Esophagus squamous epithelium (tissue), 5 donors: Measurements from ENCODE around the gene TIE1. TPM values are rescaled to one million over a fixed set of nuclear protein-coding genes. Genes with fewer than 3 reads are reported as not detected.

Experiments used
- DNase-seq: peaks from one replicate; lab custom pipeline; 2025; lab: John Stamatoyannopoulos, UW
- H3K27ac ChIP-seq, 4 donors: fragments of 200-600 bp; sonication (generic); one replicate each; pipeline ENCODE4 v1.5.1; 2016 to 2019; ENCODE audit warnings: mild to moderate bottlenecking in 1 of 4
- H3K27me3 ChIP-seq, 4 donors: fragments of 200-600 bp; sonication (generic); 1 replicate in 3 of 4; 2 replicates in 1 of 4; pipeline versions ENCODE4 v1.5.1 to v1.6.0; 2017 to 2021; ENCODE audit warnings: antibody characterized with exemption in 1 of 4
- H3K36me3 ChIP-seq, 3 donors: fragments of 200-600 bp; sonication (generic); one replicate each; pipeline ENCODE4 v1.5.1; 2016 to 2019
- H3K4me1 ChIP-seq, 3 donors: fragments of 200-600 bp; sonication (generic); one replicate each; pipeline ENCODE4 v1.5.1; 2017 to 2019
- H3K4me3 ChIP-seq, 4 donors: fragments of 200-600 bp; sonication (generic); 1 replicate in 3 of 4; 2 replicates in 1 of 4; pipeline ENCODE4 v1.5.1; 2016 to 2019; ENCODE audit warnings: mild to moderate bottlenecking in 2 of 4, moderate library complexity in 1 of 4
- H3K9me3 ChIP-seq, 3 donors: fragments of 200-600 bp; sonication (generic); one replicate each; pipeline ENCODE4 v1.5.1; 2016 to 2019
- CTCF ChIP-seq, 6 experiments: fragments of 450-650 bp in 4 of 6; fragments of 200-600 bp in 2 of 6; sonication (generic) in 2 of 6; IDR thresholded peaks; one replicate each; pipeline ENCODE4 v1.5.1; 2016 to 2019; ENCODE audit warnings: antibody characterized with exemption in 6 of 6, mild to moderate bottlenecking in 4 of 6, moderate library complexity in 4 of 6
- POLR2A ChIP-seq, 4 donors: fragments of 450-650 bp; IDR thresholded peaks; one replicate each; pipeline ENCODE4 v1.6.1; 2017; ENCODE audit warnings: antibody characterized with exemption in 4 of 4, mild to moderate bottlenecking in 4 of 4, moderate library complexity in 3 of 4
- WGBS, 2 donors: methylation state at CpG; one replicate each; pipeline ENCODE4 v1.1.5; 2018; 5-methylcytosine and 5-hydroxymethylcytosine counted together
- intact Hi-C: fragments of 100-400 bp; cut with DNase I; formaldehyde crosslinking; loops from one replicate; pipeline ENCODE4 v1.15.0; 2022
- total RNA-seq, 4 donors: library from RNA; depleted of rRNA; stranded (reverse); fragments of >200 nt; gene quantifications; one replicate each; pipeline ENCODE4 v1.1.0, GENCODE V29; 2016
- donor health status: DM: yes; HTN: yes; CAD: no.

The TIE1 gene
- total RNA-seq, 4 donors from 2014 or later: 3.1 to 16.6 (median 5.9) TPM

DNA sequence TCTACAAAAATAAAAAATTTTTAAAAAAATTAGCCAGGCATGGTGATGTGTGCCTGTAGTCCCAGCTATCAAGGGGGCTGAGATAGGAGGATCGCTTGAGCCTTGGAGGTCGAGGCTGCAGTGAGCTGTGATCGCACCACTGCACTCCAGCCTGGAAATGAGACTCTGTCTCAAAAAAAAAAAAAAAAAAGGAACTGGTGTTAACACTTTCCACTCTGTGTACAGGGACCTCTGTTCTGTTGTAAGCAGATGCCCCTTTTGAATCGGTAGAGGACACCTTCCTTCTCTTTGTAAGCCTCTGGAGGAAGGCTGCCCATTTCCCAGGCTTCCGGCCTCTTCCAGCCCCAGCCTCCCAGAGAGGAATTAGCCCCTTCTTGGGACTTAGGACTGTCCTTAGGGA, 8.1 kb upstream of the TIE1 start:
- 69 to 85% methylated on average over 5 of the region's 5 CpGs for WGBS, 2 donors
- no peak for DNase-seq
- no peaks in the 10 kb centered on the region for H3K36me3 ChIP-seq
- no peaks in the 10 kb centered on the region for H3K27me3 ChIP-seq
- TF ChIP-seq CTCF (IDR thresholded peaks at IDR 0.05): no peak
- TF ChIP-seq POLR2A (IDR thresholded peaks at IDR 0.05): no peak
- H3K4me3 ChIP-seq: no peak overlapping the region
- peaks cover 0 to 39% (median 20%) of the 10 kb centered on the region in 3 donors for H3K4me1 ChIP-seq
- H3K9me3 ChIP-seq: no peaks in the 10 kb centered on the region
- intact Hi-C loops: no loop called here
- H3K27ac ChIP-seq: peak overlapping the region in 3 of 4 donors; percentile 84 to 86 (median 85)

DNA sequence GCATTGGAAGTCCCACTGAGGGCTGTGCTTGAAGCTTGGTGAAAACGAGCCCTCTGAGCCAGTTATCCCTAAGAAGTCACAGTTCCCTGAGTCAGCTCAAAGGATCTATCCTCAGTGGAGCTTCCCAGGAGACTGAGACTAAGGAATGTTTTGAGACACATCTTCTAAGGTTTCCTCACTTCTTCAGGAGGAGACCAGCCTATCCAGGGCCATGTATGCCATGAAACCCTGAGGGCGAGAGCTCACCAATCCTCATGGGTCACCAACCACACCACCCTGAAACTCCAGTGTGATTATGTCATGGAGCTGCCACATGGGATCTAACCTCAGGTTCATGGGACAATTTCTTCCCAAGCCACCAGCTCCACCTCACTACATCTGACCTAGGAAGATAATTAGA, 7.6 kb upstream of the TIE1 start:
- Histone ChIP-seq H3K36me3 (no peaks in the 10 kb centered on the region), H3K9me3 (no peaks in the 10 kb centered on the region), H3K4me1 (peaks cover 0 to 39% (median 20%) of the 10 kb centered on the region in 3 donors), H3K27ac (peak overlapping the region in 3 of 4 donors; percentile 84 to 86 (median 85)), H3K27me3 (no peaks in the 10 kb centered on the region), H3K4me3 (no peak overlapping the region)
- no peak for DNase-seq
- 64 to 75% methylated on average over 1 to 2 of the region's 2 CpGs for WGBS, 2 donors
- TF ChIP-seq POLR2A (IDR thresholded peaks at IDR 0.05): no peak
- no peak for TF ChIP-seq CTCF (IDR thresholded peaks at IDR 0.05)
- intact Hi-C loops: no loop called here

DNA sequence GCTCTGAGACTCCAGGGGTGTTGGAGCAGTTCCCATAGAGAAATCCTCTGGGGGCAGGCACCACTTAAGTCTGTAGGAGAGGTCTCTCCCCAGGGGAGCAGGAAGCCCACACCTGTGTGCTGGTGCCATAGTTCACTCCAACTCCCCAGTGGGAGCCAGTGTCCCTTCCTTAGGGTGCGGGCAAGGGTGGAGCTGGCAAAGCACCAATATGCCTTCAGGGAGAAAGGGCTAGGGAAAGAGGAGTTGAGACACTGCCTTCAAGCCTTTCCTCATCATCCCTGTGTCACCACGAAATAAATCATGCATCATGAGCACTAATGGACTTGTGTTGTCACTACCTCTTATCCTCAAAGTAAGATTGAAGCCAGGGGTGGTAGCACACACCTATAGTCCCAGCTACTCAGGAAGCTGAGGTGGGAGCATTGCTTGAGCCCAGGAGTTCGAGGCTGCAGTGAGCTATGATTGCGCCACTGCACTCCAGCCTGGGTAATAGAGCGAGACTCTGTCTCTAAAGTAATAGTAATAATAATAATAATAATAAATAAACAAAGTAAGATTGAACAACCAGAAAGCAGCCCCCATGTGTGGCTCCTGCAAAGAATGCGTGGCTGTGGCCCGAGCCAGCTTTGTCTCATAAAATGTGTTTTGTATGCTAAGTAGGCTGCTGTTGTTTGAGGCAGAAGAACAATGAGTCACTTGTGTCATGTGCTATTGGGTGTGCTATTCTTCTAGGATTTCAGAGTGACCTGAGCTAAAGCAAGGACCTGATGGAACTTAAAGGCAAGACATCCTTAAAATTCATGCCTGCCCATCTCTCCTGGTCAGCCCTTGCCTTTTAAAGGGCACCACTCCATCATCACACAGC, 6.7 kb upstream of the TIE1 start:
- intact Hi-C loops: no loop called here
- TF ChIP-seq CTCF (IDR thresholded peaks at IDR 0.05) (no peak), POLR2A (IDR thresholded peaks at IDR 0.05) (no peak)
- no peaks in the 10 kb centered on the region for H3K36me3 ChIP-seq
- H3K4me3 ChIP-seq: no peak overlapping the region
- 68 to 69% methylated on average over 7 of the region's 7 CpGs for WGBS, 2 donors
- H3K9me3 ChIP-seq: no peaks in the 10 kb centered on the region
- no peaks in the 10 kb centered on the region for H3K27me3 ChIP-seq
- peak overlapping the region; percentile 31 to 86 (median 84) for H3K27ac ChIP-seq
- H3K4me1 ChIP-seq: peaks cover 0 to 39% (median 20%) of the 10 kb centered on the region in 3 donors
- DNase-seq: no peak

- no peak for DNase-seq
- Histone ChIP-seq H3K4me3 (no peak overlapping the region), H3K27me3 (no peaks in the 10 kb centered on the region), H3K36me3 (no peaks in the 10 kb centered on the region), H3K4me1 (peaks cover 0 to 40% (median 20%) of the 10 kb centered on the region in 3 donors), H3K9me3 (no peaks in the 10 kb centered on the region), H3K27ac (peak overlapping the region; percentile 31 to 86 (median 84))
- intact Hi-C loops: no loop called here
- no peak for TF ChIP-seq POLR2A (IDR thresholded peaks at IDR 0.05)
- no peak for TF ChIP-seq CTCF (IDR thresholded peaks at IDR 0.05)
- WGBS, 2 donors: 80 to 81% methylated on average over 2 to 8 of the region's 8 CpGs
Observed at GRCh38 chr1:43294761-43295160, 6.0 kb upstream of the TIE1 start.

- H3K9me3 ChIP-seq: no peaks in the 10 kb centered on the region
- no peaks in the 10 kb centered on the region for H3K27me3 ChIP-seq
- intact Hi-C loops: no loop called here
- peaks cover 0 to 45% (median 20%) of the 10 kb centered on the region in 3 donors for H3K4me1 ChIP-seq
- peak overlapping the region; percentile 26 to 86 (median 70) for H3K27ac ChIP-seq
- TF ChIP-seq CTCF (IDR thresholded peaks at IDR 0.05): no peak
- TF ChIP-seq POLR2A (IDR thresholded peaks at IDR 0.05): no peak
- WGBS, 2 donors: 44 to 47% methylated on average over 1 of the region's 1 CpG
- no peak for DNase-seq
- no peak overlapping the region for H3K4me3 ChIP-seq
- no peaks in the 10 kb centered on the region for H3K36me3 ChIP-seq
Observed at GRCh38 chr1:43296207-43296606, 4.6 kb upstream of the TIE1 start.
